ENCODE measurements around the gene ELSPBP1. TPM values are rescaled to one million over a fixed set of nuclear protein-coding genes. Genes with fewer than 3 reads are reported as not detected.

The ELSPBP1 gene
- total and polyA plus RNA-seq, 11 donors, result not detected

GRCh38 chr19:48000846-48001245 lies 6.4 kb downstream of the ELSPBP1 start:
- DNase-seq, result no peak
- peaks cover 0 to 5% (median 0%) of the 10 kb centered on the region in 12 donors for H3K9me3 ChIP-seq
- H3K36me3 ChIP-seq, result no peaks in the 10 kb centered on the region
- TF ChIP-seq, protein P1, sequence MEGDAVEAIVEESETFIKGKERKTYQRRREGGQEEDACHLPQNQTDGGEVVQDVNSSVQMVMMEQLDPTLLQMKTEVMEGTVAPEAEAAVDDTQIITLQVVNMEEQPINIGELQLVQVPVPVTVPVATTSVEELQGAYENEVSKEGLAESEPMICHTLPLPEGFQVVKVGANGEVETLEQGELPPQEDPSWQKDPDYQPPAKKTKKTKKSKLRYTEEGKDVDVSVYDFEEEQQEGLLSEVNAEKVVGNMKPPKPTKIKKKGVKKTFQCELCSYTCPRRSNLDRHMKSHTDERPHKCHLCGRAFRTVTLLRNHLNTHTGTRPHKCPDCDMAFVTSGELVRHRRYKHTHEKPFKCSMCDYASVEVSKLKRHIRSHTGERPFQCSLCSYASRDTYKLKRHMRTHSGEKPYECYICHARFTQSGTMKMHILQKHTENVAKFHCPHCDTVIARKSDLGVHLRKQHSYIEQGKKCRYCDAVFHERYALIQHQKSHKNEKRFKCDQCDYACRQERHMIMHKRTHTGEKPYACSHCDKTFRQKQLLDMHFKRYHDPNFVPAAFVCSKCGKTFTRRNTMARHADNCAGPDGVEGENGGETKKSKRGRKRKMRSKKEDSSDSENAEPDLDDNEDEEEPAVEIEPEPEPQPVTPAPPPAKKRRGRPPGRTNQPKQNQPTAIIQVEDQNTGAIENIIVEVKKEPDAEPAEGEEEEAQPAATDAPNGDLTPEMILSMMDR (IDR thresholded peaks at IDR 0.05), result no peak
- TF ChIP-seq POLR2A (IDR thresholded peaks at IDR 0.05), result no peak
- WGBS, 4 donors, result 77 to 89% (median 80%) methylated on average over 6 of the region's 6 CpGs
- H3K27me3 ChIP-seq, result peaks cover 0 to 2% (median 0%) of the 10 kb centered on the region in 9 donors
- no peak for ATAC-seq
- no peak overlapping the region for H3K4me3 ChIP-seq
- intact Hi-C loops (cut with DNase I), result no loop called here
- H3K4me1 ChIP-seq, result no peaks in the 10 kb centered on the region
- no peak overlapping the region for H3K27ac ChIP-seq

- intact Hi-C loops (cut with DNase I), result no loop called here
- ATAC-seq (no peak), DNase-seq (no peak)
- no peak overlapping the region for H3K27ac ChIP-seq
- WGBS, 4 donors, result 64 to 69% (median 65%) methylated on average over 5 to 6 of the region's 6 CpGs
- H3K27me3 ChIP-seq, result peaks cover 0 to 5% (median 0%) of the 10 kb centered on the region in 9 donors
- H3K9me3 ChIP-seq, result peaks cover 0 to 5% (median 0%) of the 10 kb centered on the region in 12 donors
- H3K4me1 ChIP-seq, result no peaks in the 10 kb centered on the region
- TF ChIP-seq, protein P1 (IDR thresholded peaks at IDR 0.05), result no peak
- TF ChIP-seq POLR2A (IDR thresholded peaks at IDR 0.05), result no peak
- H3K36me3 ChIP-seq, result no peaks in the 10 kb centered on the region
- no peak overlapping the region for H3K4me3 ChIP-seq
Observed at GRCh38 chr19:48004236-48004635, 9.8 kb downstream of the ELSPBP1 start.

DNA sequence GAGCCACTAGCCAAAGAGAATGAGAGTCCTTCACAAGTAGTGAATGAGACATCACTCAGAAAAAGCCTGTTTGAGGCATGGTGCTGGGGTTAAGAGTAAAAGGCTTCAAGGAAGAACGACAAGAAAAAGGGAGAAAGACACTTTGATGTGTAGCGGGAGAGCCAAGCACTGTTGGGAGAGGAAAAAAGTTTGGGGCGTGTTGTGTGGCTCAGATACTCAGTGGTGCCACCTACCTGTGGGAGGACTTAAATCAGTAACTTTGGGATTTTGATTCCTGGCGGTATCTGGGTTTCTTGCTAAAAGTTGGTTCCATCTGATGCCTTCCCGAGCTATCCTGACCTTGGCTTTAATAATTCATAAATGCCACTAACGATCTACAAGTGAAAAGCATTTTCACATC lies 12.3 kb downstream of the ELSPBP1 start:
- Histone ChIP-seq H3K9me3 (peaks cover 0 to 15% (median 2%) of the 10 kb centered on the region in 12 donors), H3K4me3 (no peak overlapping the region), H3K27ac (no peak overlapping the region), H3K36me3 (no peaks in the 10 kb centered on the region), H3K4me1 (no peaks in the 10 kb centered on the region), H3K27me3 (peaks cover 0 to 5% (median 0%) of the 10 kb centered on the region in 9 donors)
- TF ChIP-seq, protein P1 (IDR thresholded peaks at IDR 0.05), result no peak
- no peak for TF ChIP-seq POLR2A (IDR thresholded peaks at IDR 0.05)
- DNase-seq, result no peak
- intact Hi-C loops (cut with DNase I), result no loop called here
- 67 to 81% (median 79%) methylated on average over 6 of the region's 6 CpGs for WGBS, 4 donors
- no peak for ATAC-seq

DNA sequence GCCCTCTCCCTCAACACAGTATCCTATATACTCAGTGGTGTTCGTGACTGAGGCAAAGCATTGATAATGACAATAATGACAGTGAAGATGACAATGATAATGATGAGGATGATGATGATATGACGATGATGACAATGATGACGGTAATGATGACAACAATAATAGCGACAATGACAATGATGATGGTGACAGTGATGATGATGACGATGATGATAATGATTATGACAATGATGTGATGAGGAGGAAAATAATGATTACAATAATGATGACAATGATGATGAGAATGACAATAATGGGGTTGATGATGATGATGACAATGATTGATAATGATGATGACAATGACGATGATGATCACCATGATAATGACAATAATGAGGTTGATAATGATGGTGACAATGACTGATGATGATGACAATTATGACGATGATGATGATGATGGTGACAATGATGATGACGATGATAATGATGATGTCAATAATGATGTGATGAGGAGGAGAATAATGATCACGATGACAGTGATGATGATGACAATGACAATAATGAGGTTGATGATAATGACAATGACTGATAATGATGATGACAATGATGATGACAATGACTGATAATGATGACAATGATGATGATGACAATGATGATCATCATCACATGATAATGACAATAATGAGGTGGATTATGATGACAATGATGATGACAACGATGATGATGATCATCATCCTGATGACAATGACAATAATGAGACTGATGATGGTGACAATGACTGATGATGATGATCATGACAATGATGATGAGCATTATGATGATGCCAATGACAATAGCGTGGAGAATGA lies 16.7 kb downstream of the ELSPBP1 start:
- WGBS, 4 donors, result 87 to 88% (median 88%) methylated on average over 11 of the region's 11 CpGs
- Histone ChIP-seq H3K36me3 (no peaks in the 10 kb centered on the region), H3K27ac (no peak overlapping the region), H3K4me3 (no peak overlapping the region), H3K9me3 (peaks cover 0 to 17% (median 2%) of the 10 kb centered on the region in 12 donors), H3K27me3 (peaks cover 0 to 12% (median 0%) of the 10 kb centered on the region in 9 donors), H3K4me1 (no peaks in the 10 kb centered on the region)
- ATAC-seq (no peak), DNase-seq (no peak)
- intact Hi-C loops (cut with DNase I), result no loop called here
- TF ChIP-seq, protein P1 (IDR thresholded peaks at IDR 0.05), result no peak
